Lower leg skin (tissue), 3 donors: ENCODE results near the gene CDKN2C.
"Not testable (repeated sequence)": the region's sequence is repeated elsewhere in the genome, so short reads cannot be mapped to it uniquely, and the experiment has no call there.

Source experiments
- CTCF ChIP-seq, 3 donors: fragments of 450-650 bp; IDR thresholded peaks; one replicate each; pipeline ENCODE4 v1.5.1; 2016; ENCODE audit warnings: antibody characterized with exemption in 3 of 3, mild to moderate bottlenecking in 3 of 3, moderate library complexity in 2 of 3
- POLR2A ChIP-seq, 2 donors: fragments of 450-650 bp; IDR thresholded peaks; one replicate each; pipeline ENCODE4 v1.6.1; 2016 to 2017; ENCODE audit warnings: antibody characterized with exemption in 2 of 2, mild to moderate bottlenecking in 1 of 2, moderate library complexity in 1 of 2

DNA sequence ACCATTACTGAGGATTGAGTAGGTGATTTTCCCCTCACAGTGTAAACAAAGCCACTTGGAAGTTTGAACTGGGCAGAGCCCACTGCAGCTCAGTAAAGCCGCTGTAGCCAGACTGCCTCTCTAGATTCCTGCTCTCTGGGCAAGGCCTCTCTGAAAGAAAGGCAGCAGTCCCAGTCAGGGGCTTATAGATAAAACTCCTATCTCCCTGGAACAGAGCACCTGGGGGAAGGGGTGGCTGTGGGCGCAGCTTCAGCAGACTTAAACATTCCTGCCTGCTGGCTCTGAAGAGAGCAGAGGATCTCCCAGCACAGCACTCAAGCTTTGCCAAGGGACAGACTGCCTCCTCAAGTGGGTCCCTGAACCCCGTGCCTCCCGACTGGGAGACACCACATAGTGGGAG, 35.5 kb downstream of the CDKN2C start:
- TF ChIP-seq POLR2A, CTCF (IDR thresholded peaks at IDR 0.05): not testable (repeated sequence)
